Measurements from ENCODE around the gene FAM76B. TPM values are rescaled to one million over a fixed set of nuclear protein-coding genes. Genes with fewer than 3 reads are reported as not detected.

The FAM76B gene
- total and polyA plus RNA-seq, 9 of the 15 experiments (the other 6 are each of a cell fraction or from before 2014, with no cell fraction given) = 22.5 to 60.0 (median 35.0) TPM

GRCh38 chr11:95768521-95768920 lies 21.1 kb downstream of the FAM76B start:
- intact Hi-C loops (cut with micrococcal nuclease) = loop anchor here (10.0 kb wide), 2 partner anchors 404 to 704 kb away; partner anchors contain the start of gene SRSF8
- Histone ChIP-seq H3K9ac (ENCODE audit: insufficient read depth in 1 of 2, low read depth in 2 of 2, low read length in 2 of 2) (no peak overlapping the region), H3K9me3 (replicated peaks; ENCODE audit: control insufficient read depth, insufficient read depth, low read depth, low read length) (no peaks in the 10 kb centered on the region; the same call in 1 of the 2 replicates), H4K20me1 (replicated peaks; ENCODE audit: control insufficient read depth, insufficient read depth, low read length) (no peaks in the 10 kb centered on the region), H3K4me1 (replicated peaks in 1 of 2; ENCODE audit: control insufficient read depth in 2 of 2, insufficient read depth in 2 of 2, low read length in 2 of 2) (no peaks in the 10 kb centered on the region), H3K4me2 (ENCODE audit: insufficient read depth, low read length) (no peak overlapping the region), H3K27me3 (ENCODE audit: control insufficient read depth in 2 of 2, insufficient read depth in 2 of 2, low read length in 2 of 2) (no peaks in the 10 kb centered on the region), H3K9me1 (ENCODE audit: control insufficient read depth, insufficient read depth, low read length) (no peaks in the 10 kb centered on the region), H3K4me3 (no peak overlapping the region), H3K79me2 (ENCODE audit: control insufficient read depth, insufficient read depth, low read length) (no peaks in the 10 kb centered on the region), H2AFZ (ENCODE audit: low read depth, low read length) (no peak overlapping the region), H3K36me3 (ENCODE audit: control insufficient read depth, insufficient read depth, low read length) (peaks cover 38% of the 10 kb centered on the region), H3K27ac (ENCODE audit: extremely low read depth, low read depth, low read length) (no peak overlapping the region)
- POLR2A ChIA-PET = interaction anchor here (0.7 to 1.5 kb wide), 4 partner anchors 19 to 617 kb away, joined by 3 read pairs; no protein-coding TSS in a partner anchor
- ATAC-seq = no peak
- BruUV-seq (replicated peaks) = no TSS peak
- in situ Hi-C loops (cut with MboI) = no loop called here
- TF ChIP-seq GABPB2 (CRISPR knock-in tag; conservative IDR thresholded peaks at IDR 0.05) = no peak
- TF ChIP-seq BCL6 (CRISPR knock-in tag; IDR thresholded peaks at IDR 0.05) = no peak
- TF ChIP-seq ZNF398 (CRISPR knock-in tag; IDR thresholded peaks at IDR 0.05) = no peak
- no peak for TF ChIP-seq HLTF (IDR thresholded peaks at IDR 0.05)
- no peak for TF ChIP-seq SAFB2 (IDR thresholded peaks at IDR 0.05; ENCODE audit: borderline replicate concordance, low read depth, low read length, severe bottlenecking)
- no peak for TF ChIP-seq IRF2 (CRISPR knock-in tag; IDR thresholded peaks at IDR 0.05)
- no peak for TF ChIP-seq CGGBP1 (CRISPR knock-in tag; IDR thresholded peaks at IDR 0.05)
- no peak for TF ChIP-seq FOXJ2 (tag; IDR thresholded peaks at IDR 0.05)
- no peak for TF ChIP-seq SMC3 (conservative IDR thresholded peaks at IDR 0.05; ENCODE audit: insufficient read depth, low read depth, low read length)
- TF ChIP-seq ZNF561 (CRISPR knock-in tag; conservative IDR thresholded peaks at IDR 0.05) = no peak
- TF ChIP-seq MCM3 (IDR thresholded peaks at IDR 0.05) = no peak
- TF ChIP-seq ARID3A (IDR thresholded peaks at IDR 0.05; ENCODE audit: borderline replicate concordance, low read depth, low read length) = no peak
- TF ChIP-seq CBX3 (IDR thresholded peaks at IDR 0.05; ENCODE audit: borderline replicate concordance in 1 of 2, low read length in 2 of 2) = no peak
- no peak for TF ChIP-seq IRF1 (CRISPR knock-in tag; IDR thresholded peaks at IDR 0.05; ENCODE audit: borderline replicate concordance)
- TF ChIP-seq NFATC3 (IDR thresholded peaks at IDR 0.05) = no peak
- TF ChIP-seq BDP1 (IDR thresholded peaks at IDR 0.05; ENCODE audit: insufficient read depth, insufficient read length) = no peak
- TF ChIP-seq NCOA1 (IDR thresholded peaks at IDR 0.05; ENCODE audit: low read depth) = no peak
- no peak for DNase-seq (ENCODE audit: extremely low read depth in 1 of 4, low spot score in 3 of 4)
- CTCF ChIA-PET (ENCODE audit: low intra/inter-chr PET ratio) = no interaction called here
- no peak for FAIRE-seq
- 90% methylated on average over 2 of the region's 2 CpGs for WGBS (ENCODE audit: insufficient coverage, low coverage, missing lambda C conversion rate)

All from K562 (cell line).